Motor neuron (in vitro differentiated cells): ENCODE data around the gene ST6GALNAC3. TPM values are rescaled to one million over a fixed set of nuclear protein-coding genes. Genes with fewer than 3 reads are reported as not detected.
A peak's percentile ranks its signal among the peaks of the same experiment; 100 is the strongest.

Experiments
- ATAC-seq, 8 experiments: fragments of 200-7000 bp; cut with Tn5 transposase; replicated peaks in 6 of 8; 2 replicates each; pipeline ENCODE4 v1.8.0; 2021; ENCODE audit warnings: mild to moderate bottlenecking in 8 of 8, moderate library complexity in 8 of 8
- H3K27ac ChIP-seq, 2 donors: fragments of 250-450 bp; sonication (Bioruptor Pico); 2 replicates each; pipeline ENCODE4 v1.9.0; 2021; ENCODE audit warnings: antibody characterized with exemption in 2 of 2, mild to moderate bottlenecking in 2 of 2, moderate library complexity in 1 of 2
- H3K4me1 ChIP-seq, 2 donors: fragments of 250-450 bp; sonication (Bioruptor Pico); replicated peaks in 1 of 2; 2 replicates each; pipeline ENCODE4 v1.6.1; 2021; ENCODE audit warnings: antibody characterized with exemption in 2 of 2, mild to moderate bottlenecking in 2 of 2, moderate library complexity in 1 of 2
- H3K4me3 ChIP-seq, 5 donors: fragments of 250-450 bp; sonication (Bioruptor Pico); 2 replicates each; pipeline ENCODE4 v1.9.0; 2021; ENCODE audit warnings: antibody characterized with exemption in 5 of 5, mild to moderate bottlenecking in 5 of 5, moderate library complexity in 4 of 5
- WGBS, 10 experiments: fragments of 450-650 bp; shearing (Covaris generic); methylation state at CpG; one replicate each; pipeline ENCODE4 v1.0.0; 2022; 5-methylcytosine and 5-hydroxymethylcytosine counted together
- in situ Hi-C, 9 experiments: fragments of 400-800 bp; cut with MboI; loops; one replicate each; pipeline ENCODE4 v1.15.0; 2021; ENCODE audit warnings: low sequenced_read_pairs in 9 of 9, low pct_unique_long_range_greater_than_20kb in 2 of 9; ENCODE audit not compliant: unreplicated experiment in 9 of 9
- total RNA-seq, 8 experiments: library from RNA; unstranded; fragments of 300-600 nt; gene quantifications; 2 replicates each; pipeline versions ENCODE4 v1.2.3 to v1.2.4, GENCODE V29; 2022

Gene ST6GALNAC3
- total RNA-seq, 8 experiments from 2014 or later, result 0.31 to 39.5 (median 3.9) TPM; not detected in 1

DNA sequence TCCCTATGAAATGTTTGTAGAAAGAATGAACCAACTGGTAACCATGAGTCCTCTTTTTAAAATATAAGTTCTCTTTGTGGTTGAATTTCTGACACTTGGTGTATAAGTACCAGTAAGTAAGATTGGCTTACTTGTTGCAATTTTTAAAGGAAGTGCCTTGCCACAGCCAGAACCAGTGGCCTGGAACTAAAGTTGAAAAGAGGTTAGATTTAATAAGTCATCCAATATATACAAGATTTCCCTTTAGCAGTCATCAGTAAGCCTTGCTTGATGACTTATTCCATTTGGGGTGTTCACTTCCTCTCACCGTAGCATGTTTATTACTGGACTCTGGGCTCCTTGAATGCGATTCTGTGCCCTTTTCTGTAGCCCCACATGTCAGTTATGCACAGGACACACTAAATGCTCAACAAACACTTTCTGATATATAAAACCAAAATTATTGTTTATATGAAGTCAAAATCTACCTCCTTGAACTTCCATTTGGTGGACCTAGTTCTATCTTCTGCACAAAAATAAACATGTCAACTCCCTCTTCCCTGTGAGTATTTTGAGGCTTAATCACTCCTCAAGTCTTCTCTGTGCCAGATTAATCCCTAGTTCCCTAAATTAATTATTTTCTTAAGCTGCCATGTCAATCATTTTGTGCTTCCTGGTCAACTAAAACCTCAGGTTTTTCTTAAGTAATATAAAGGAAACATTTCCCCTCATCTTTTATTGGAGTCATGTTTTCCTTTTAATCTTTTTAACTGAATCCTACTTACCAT lies 218.1 kb downstream of the ST6GALNAC3 start:
- no peak overlapping the region for H3K27ac ChIP-seq
- in situ Hi-C loops, result no loop called here
- WGBS, 10 experiments, result 57 to 100% (median 88%) methylated on average over 1 to 2 of the region's 2 CpGs; no CpG with 5 or more reads in 1 of the 10 experiments
- no peak for ATAC-seq
- no peak overlapping the region for H3K4me3 ChIP-seq
- H3K4me1 ChIP-seq, result peaks cover 22 to 47% of the 10 kb centered on the region in 2 donors

DNA sequence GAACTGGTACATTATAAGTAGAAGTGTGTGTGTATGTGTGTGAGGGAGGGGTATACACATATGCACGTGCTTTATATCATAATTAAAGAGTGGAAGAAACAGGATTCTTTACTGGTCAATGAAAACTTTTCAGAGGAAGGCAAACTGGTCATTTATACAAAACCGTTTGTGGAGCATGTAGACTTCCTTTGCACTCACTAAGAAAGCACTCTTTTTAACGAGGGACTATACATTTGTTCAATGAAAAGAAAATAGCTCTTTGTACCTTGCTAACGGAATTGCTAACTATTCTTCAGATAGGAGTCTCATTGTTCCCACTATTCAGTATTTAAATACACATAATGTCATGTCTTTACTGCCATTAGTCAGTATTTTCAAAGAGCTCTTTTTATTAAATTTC lies 219.3 kb downstream of the ST6GALNAC3 start:
- H3K4me1 ChIP-seq, result peaks cover 22 to 49% of the 10 kb centered on the region in 2 donors
- no peak overlapping the region for H3K4me3 ChIP-seq
- in situ Hi-C loops, result no loop called here

DNA sequence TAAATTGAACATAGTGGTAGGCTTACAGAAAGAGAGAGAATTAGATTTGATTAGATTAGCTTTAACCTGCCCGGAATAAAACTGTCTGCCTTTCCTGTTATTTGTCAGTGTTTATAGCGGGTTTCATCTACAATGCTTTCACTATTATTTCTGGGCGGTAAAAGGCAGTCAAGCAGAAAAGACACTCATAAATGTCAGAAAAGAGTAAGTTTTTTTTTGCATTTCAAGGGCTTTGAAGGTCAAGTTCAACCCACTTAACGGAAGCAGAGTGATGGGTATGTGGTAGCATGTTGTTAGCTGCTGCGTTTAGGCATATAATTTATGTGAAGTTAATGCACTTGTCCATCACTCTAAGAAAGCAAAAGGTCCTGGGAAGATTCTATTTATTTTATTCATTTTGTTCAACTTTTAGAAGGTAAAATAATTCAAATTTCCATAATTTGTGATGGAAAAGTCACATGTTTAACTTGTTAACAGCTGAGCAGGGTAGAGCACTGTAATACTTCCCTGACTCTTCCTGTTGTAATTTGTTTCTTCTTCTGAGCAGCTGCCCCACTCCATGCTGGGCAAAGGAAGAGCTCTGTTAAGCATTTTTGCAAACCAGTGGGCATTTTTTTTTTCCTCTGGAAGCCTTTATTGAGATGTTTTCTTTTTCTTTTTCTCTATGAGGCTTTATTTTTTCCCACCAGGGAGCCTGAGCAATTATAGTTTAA lies 220.1 kb downstream of the ST6GALNAC3 start:
- in situ Hi-C loops, result no loop called here
- H3K4me1 ChIP-seq, result peaks cover 22 to 50% of the 10 kb centered on the region in 2 donors
- peak in 5 of 8 experiments; percentile 59 to 88 (median 85) for ATAC-seq
- 0 to 73% (median 12%) methylated on average over 4 to 5 of the region's 5 CpGs; no CpG with 5 or more reads in 1 of the 10 experiments for WGBS, 10 experiments
- no peak overlapping the region for H3K4me3 ChIP-seq
- H3K27ac ChIP-seq, result no peak overlapping the region

More for the DNA sequence above, 219.3 kb downstream of the ST6GALNAC3 start:
- 11 to 35% (median 18%) methylated on average over 2 to 4 of the region's 4 CpGs; no CpG with 5 or more reads in 1 of the 10 experiments for WGBS, 10 experiments
- no peak overlapping the region for H3K27ac ChIP-seq
- no peak for ATAC-seq

DNA sequence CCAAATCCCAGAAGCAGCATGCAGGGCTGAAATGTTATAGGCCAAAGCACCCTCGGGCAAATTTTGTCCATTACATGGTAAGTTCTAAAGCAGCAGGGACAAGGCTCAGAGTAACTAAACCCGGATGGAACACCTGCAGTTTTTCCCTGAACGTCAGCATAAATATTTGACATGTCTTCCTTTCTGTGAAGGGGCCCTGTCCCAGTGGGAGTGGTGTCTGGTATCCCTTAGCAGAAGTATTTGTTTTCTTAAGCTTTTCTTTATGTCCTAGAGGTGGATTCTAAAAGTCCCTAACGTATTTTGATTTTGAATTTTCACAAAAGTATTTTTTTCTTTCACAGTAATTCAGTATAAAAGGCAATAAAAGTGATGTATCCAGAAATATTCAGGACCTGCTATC lies 223.9 kb downstream of the ST6GALNAC3 start:
- Histone ChIP-seq H3K4me1 (peaks cover 15 to 22% of the 10 kb centered on the region in 2 donors), H3K4me3 (no peak overlapping the region), H3K27ac (no peak overlapping the region)
- 6 to 83% (median 50%) methylated on average over 1 to 4 of the region's 4 CpGs; no CpG with 5 or more reads in 1 of the 10 experiments for WGBS, 10 experiments
- in situ Hi-C loops, result no loop called here
- ATAC-seq, result no peak

DNA sequence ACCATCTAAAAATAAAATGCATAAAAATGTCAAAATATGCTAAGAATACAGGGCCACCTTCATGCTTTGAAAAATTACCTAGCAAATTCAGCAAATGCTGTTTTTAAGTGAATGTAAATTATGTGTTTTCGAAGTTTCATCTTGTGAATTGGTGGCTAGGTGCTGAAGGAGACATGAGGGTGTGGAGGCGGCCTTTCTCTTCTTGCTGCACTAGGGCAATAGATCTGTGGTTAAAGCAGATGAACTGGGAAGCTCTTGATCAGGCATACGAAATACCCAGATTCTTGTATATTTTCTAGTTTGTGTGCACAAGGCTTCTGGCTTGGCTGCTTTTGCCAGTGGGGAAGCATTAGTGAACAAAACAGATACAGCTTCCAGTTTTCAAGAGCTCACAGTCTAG lies 224.5 kb downstream of the ST6GALNAC3 start:
- 30 to 100% (median 75%) methylated on average over 1 to 3 of the region's 3 CpGs; no CpG with 5 or more reads in 2 of the 10 experiments for WGBS, 10 experiments
- peaks cover 12 to 16% of the 10 kb centered on the region in 2 donors for H3K4me1 ChIP-seq
- no peak overlapping the region for H3K4me3 ChIP-seq
- H3K27ac ChIP-seq, result no peak overlapping the region
- in situ Hi-C loops, result no loop called here
- ATAC-seq, result no peak

DNA sequence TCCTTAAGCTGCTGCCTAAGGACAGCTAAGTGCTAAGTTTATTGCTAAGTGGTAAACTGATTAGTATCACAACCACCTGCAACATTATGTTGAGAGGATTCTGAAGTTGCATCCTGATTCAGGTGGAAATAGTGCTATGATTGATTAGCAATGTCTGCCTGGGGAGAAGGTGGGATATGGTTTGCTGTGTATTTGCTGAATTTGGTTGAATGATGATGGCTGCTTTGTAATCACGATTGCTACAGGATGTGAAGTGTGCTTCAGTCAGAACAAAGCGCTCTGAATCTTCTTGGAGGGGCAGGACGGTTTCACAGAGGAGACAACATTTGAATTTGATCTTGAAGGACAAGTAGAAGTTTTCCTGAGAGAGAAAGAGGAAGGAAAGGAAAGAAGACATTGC lies 226.0 kb downstream of the ST6GALNAC3 start:
- in situ Hi-C loops, result no loop called here
- no peak for ATAC-seq
- no peak overlapping the region for H3K4me3 ChIP-seq
- 25 to 89% (median 72%) methylated on average over 2 to 3 of the region's 3 CpGs for WGBS, 10 experiments
- no peak overlapping the region for H3K27ac ChIP-seq
- H3K4me1 ChIP-seq, result peaks cover 0 to 4% of the 10 kb centered on the region in 2 donors

DNA sequence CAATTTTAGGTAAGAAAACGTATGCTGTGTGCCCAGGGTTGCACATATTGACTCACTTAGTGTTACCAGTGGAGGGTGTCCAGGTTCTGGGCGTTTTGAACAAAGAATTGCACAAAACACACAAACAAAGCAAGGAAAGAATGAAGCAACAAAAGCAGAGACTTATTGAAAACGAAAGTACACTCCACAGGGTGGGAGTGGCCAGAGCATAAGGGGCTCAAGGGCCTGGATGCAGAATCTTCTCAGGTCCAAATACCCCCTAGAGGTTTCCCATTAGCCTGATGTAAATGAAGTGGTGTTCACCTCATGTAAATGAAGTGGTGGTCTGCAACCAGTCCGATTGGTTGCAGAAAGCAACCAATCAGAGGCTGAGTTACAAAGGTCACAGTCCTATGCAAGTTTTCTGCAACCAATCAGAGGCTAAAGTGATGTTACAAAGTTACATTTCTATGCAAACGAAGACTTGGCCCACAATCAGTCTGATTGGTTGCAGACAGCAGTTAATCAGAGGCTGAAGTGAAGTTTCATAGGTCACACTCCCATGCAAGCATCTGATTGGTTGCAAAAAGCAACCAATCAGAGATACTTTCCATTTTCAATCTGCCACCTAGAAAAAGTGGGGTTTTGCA lies 228.3 kb downstream of the ST6GALNAC3 start:
- WGBS, 10 experiments, result 6 to 92% (median 79%) methylated on average over 2 to 5 of the region's 5 CpGs
- Histone ChIP-seq H3K4me1 (peaks cover 0 to 4% of the 10 kb centered on the region in 2 donors), H3K27ac (no peak overlapping the region), H3K4me3 (no peak overlapping the region)
- in situ Hi-C loops, result no loop called here
- ATAC-seq, result peak in 1 of 8 experiments; percentile 26

DNA sequence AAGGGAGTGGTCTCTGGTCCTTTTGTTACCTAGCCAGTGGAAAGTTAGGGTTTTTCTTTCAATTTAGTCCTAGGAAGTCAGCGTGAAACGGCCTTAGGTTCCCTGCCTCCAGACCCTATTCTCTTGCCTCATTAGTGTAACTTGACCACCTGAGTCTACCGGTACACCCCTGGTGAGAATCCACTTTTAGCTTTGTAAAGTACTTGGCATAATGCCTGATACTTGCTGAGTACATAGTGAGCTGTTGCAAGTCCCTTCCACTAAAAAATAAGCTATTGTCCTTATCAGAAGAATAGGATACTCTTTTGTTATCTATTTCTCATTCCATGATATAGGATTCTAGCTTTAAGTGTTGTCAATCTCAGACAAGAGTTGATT lies 228.8 kb downstream of the ST6GALNAC3 start:
- no peak for ATAC-seq
- Histone ChIP-seq H3K27ac (no peak overlapping the region), H3K4me1 (peaks cover 0 to 4% of the 10 kb centered on the region in 2 donors), H3K4me3 (no peak overlapping the region)
- 51 to 95% (median 86%) methylated on average over 2 to 3 of the region's 3 CpGs; no CpG with 5 or more reads in 3 of the 10 experiments for WGBS, 10 experiments
- in situ Hi-C loops, result no loop called here

DNA sequence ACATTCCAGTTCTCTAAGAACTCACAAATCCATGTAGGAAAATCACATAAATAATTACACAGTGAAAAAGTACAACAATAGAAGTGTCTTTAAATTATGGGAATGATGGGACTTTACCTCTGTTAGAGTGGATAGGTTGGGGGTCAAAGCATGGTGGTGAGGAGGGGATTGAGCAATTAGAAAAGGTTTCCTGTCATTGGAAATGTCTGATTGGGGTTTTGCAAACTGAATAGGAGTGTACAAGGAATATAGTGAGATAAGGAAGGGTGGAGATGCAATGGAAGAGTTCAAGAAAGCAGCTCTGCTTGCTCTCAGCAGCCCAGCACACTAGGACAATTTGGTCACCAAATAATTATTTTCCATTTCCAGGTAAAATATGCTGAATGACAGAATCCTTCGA lies 238.8 kb downstream of the ST6GALNAC3 start:
- no peak overlapping the region for H3K4me3 ChIP-seq
- in situ Hi-C loops, result no loop called here
- ATAC-seq, result no peak
- 0 to 100% (median 51%) methylated on average over 1 of the region's 1 CpG; no CpG with 5 or more reads in 2 of the 10 experiments for WGBS, 10 experiments
- peaks cover 0 to 9% of the 10 kb centered on the region in 2 donors for H3K4me1 ChIP-seq
- no peak overlapping the region for H3K27ac ChIP-seq

DNA sequence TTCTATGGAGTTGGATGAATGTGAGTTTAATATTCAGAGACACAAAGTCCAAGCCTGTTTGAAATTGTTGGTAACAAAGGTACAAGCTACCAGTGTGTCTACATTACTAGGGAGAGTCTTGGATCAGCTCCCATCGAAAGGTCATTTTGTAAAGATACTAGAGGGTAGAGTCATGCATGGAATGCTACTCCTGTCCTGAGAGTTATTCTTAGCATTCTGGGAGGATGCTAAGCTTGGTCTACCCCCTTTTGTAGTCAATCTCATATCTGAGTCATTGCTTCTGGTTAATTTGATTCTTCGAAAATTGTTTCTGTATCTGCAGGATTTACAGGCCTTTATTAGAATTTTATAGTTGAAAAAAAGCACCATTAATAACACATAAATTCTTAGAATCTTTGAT lies 240.2 kb downstream of the ST6GALNAC3 start:
- in situ Hi-C loops, result no loop called here
- Histone ChIP-seq H3K4me1 (peaks cover 0 to 16% of the 10 kb centered on the region in 2 donors), H3K4me3 (no peak overlapping the region), H3K27ac (no peak overlapping the region)
- 0 to 100% (median 93%) methylated on average over 1 to 2 of the region's 2 CpGs for WGBS, 10 experiments
- ATAC-seq, result peak in 1 of 8 experiments; percentile 44

DNA sequence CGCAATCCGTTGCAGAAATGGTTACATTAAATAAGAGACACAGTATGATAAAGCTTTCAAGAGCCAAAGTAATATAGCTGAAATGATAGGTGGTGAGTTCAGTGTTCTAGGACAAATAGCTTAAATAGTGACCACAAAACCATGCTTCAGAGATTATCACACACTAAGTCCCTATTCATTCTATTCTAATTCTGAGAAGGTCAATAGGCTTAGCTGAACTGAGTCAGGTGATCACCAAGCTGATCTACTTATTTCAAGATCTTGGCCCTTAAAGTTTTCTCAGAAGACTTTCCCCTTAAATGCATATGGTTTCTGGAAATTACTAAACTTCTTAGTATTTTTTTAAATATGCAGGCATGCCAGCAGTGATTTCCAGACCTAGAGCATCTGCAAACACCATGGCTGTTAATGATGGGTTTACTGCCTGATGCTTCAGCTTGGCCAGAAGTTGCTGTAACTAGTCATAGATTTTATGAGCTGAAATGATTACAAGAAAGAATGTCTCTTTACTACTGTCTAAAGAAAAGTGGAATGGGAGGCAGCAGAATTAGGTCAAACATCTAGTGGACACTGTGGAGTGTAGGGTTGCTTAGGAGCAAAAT lies 242.9 kb downstream of the ST6GALNAC3 start:
- 53 to 100% (median 92%) methylated on average over 2 of the region's 2 CpGs; no CpG with 5 or more reads in 2 of the 10 experiments for WGBS, 10 experiments
- Histone ChIP-seq H3K4me1 (peaks cover 0 to 16% of the 10 kb centered on the region in 2 donors), H3K27ac (no peak overlapping the region), H3K4me3 (no peak overlapping the region)
- peak in 3 of 8 experiments; percentile 62 to 85 (median 74) for ATAC-seq
- in situ Hi-C loops, result no loop called here

DNA sequence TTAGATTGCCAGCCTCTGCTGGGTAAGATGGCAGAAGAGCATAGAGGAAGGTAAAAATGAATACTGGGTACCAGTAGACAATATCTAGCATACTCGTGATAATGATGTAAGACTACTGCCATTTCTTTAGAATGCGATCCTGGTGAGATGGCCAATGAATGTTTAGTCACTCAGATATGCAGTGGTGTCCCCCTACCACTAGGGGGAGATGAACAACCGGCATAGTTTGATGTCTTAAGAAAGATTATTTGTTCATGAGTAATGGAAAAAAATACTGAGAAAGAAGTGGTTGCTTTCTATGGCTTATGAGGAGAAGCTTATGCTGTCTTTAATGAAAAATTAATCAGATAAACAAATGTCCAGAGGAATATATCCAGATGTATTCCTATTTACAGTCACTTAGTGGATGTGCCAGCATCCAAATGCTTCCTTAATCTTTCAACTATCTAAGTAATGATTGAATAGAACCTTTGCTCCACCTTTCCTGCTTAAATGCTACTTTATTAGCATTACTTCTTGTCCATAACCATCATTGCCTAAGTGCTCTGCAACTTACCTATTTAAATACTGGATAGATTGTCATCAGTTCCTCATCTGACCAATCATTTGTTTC lies 256.6 kb downstream of the ST6GALNAC3 start:
- WGBS, 10 experiments, result 0 to 70% (median 41%) methylated on average over 1 to 3 of the region's 3 CpGs; no CpG with 5 or more reads in 1 of the 10 experiments
- peak in 5 of 8 experiments; percentile 51 to 80 (median 73) for ATAC-seq
- Histone ChIP-seq H3K4me3 (no peak overlapping the region), H3K4me1 (peaks cover 4 to 10% of the 10 kb centered on the region in 2 donors), H3K27ac (no peak overlapping the region)
- in situ Hi-C loops, result loop anchor here in 4 of 9 experiments (25.0 kb wide), 4 partner anchors 169 to 806 kb away; partner anchors contain the start of gene ST6GALNAC5 (in 4 of the 4)
